HepG2 (cell line): ENCODE measurements around the gene TAF12.

Source experiments
- ATF1 ChIP-seq: IDR thresholded peaks from 2 replicates; pipeline ENCODE4 v1.6.1; 2016; ENCODE audit warnings: mild to moderate bottlenecking, control low read depth
- JUNB ChIP-seq: sonication (generic); formaldehyde crosslinking; IDR thresholded peaks from 2 replicates; pipeline ENCODE4 v1.8.0; 2022; ENCODE audit warnings: missing genetic modification reagents, mild to moderate bottlenecking, borderline replicate concordance
- POLR2A ChIP-seq, 2 experiments: IDR thresholded peaks; 2 replicates each; pipeline ENCODE4 v1.6.1; 2011; ENCODE audit warnings: low read depth in 2 of 2, low read length in 2 of 2, mild to moderate bottlenecking in 1 of 2, moderate library complexity in 1 of 2; ENCODE audit not compliant: insufficient read depth in 1 of 2
- RFXANK ChIP-seq: IDR thresholded peaks from 2 replicates; pipeline ENCODE4 v1.6.1; 2016
- SRF ChIP-seq: IDR thresholded peaks from 2 replicates; pipeline ENCODE4 v1.6.1; 2011; ENCODE audit warnings: mild to moderate bottlenecking, low read depth, low read length, moderate library complexity
- UBTF ChIP-seq: sonication (generic); formaldehyde crosslinking; IDR thresholded peaks from 2 replicates; pipeline ENCODE4 v1.4.0; 2020; ENCODE audit warnings: mild to moderate bottlenecking, missing genetic modification reagents
- USF2 ChIP-seq, 2 experiments: sonication (generic) in 1 of 2; formaldehyde crosslinking in 1 of 2; IDR thresholded peaks; 2 replicates each; pipeline versions ENCODE4 v1.5.1 to v1.6.1; 2011 to 2020; ENCODE audit warnings: borderline replicate concordance in 1 of 2, low read depth in 1 of 2, low read length in 1 of 2, mild to moderate bottlenecking in 1 of 2, missing genetic modification reagents in 1 of 2, moderate library complexity in 1 of 2
- ZNF567 ChIP-seq: sonication (generic); formaldehyde crosslinking; IDR thresholded peaks from 2 replicates; pipeline ENCODE4 v1.8.1; 2023; ENCODE audit warnings: mild to moderate bottlenecking, missing genetic modification reagents, borderline replicate concordance

- TF ChIP-seq POLR2A (IDR thresholded peaks at IDR 0.05; ENCODE audit: insufficient read depth in 1 of 2, low read depth in 2 of 2, low read length in 2 of 2): no peak
- no peak for TF ChIP-seq ATF1 (CRISPR knock-in tag)
- no peak for TF ChIP-seq RFXANK (CRISPR knock-in tag)
- TF ChIP-seq SRF: no peak
- no peak for TF ChIP-seq JUNB
- TF ChIP-seq USF2 (IDR thresholded peaks at IDR 0.05; ENCODE audit: low read depth, low read length): no peak
- no peak for TF ChIP-seq USF2 (CRISPR knock-in tag; IDR thresholded peaks at IDR 0.05; ENCODE audit: borderline replicate concordance)
- TF ChIP-seq UBTF: no peak
- TF ChIP-seq ZNF567 (CRISPR knock-in tag): no peak
Observed at GRCh38 chr1:28682840-28683239, 40.0 kb upstream of the TAF12 start.
